Esophagus squamous epithelium (tissue), 4 donors: ENCODE measurements around the gene BRME1.

Experiments used
- POLR2A ChIP-seq, 4 donors: fragments of 450-650 bp; IDR thresholded peaks; one replicate each; pipeline ENCODE4 v1.6.1; 2017; ENCODE audit warnings: antibody characterized with exemption in 4 of 4, mild to moderate bottlenecking in 4 of 4, moderate library complexity in 3 of 4
- TF ChIP-seq, protein P1 (sequence below), 6 experiments: fragments of 450-650 bp in 4 of 6; fragments of 200-600 bp in 2 of 6; sonication (generic) in 2 of 6; IDR thresholded peaks; one replicate each; pipeline ENCODE4 v1.5.1; 2016 to 2019; ENCODE audit warnings: antibody characterized with exemption in 6 of 6, mild to moderate bottlenecking in 4 of 6, moderate library complexity in 4 of 6

DNA sequence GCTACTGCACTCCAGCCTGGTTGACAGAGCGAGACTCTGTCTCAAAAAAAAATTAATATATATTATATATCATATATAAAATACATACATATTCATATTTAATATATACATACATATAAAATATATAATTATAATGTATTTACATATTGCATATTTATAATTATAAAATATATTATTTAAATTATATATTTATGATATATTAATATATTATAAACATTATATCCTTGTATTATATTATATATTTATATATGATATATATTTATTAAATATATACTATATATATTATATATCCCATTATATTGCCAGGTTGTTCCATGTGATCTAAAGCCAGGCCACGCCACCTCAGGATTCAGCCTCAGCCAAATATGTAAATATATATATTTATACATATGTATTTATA lies 9.7 kb downstream of the BRME1 start:
- TF ChIP-seq, protein P1, sequence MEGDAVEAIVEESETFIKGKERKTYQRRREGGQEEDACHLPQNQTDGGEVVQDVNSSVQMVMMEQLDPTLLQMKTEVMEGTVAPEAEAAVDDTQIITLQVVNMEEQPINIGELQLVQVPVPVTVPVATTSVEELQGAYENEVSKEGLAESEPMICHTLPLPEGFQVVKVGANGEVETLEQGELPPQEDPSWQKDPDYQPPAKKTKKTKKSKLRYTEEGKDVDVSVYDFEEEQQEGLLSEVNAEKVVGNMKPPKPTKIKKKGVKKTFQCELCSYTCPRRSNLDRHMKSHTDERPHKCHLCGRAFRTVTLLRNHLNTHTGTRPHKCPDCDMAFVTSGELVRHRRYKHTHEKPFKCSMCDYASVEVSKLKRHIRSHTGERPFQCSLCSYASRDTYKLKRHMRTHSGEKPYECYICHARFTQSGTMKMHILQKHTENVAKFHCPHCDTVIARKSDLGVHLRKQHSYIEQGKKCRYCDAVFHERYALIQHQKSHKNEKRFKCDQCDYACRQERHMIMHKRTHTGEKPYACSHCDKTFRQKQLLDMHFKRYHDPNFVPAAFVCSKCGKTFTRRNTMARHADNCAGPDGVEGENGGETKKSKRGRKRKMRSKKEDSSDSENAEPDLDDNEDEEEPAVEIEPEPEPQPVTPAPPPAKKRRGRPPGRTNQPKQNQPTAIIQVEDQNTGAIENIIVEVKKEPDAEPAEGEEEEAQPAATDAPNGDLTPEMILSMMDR (IDR thresholded peaks at IDR 0.05), result no peak
- TF ChIP-seq POLR2A (IDR thresholded peaks at IDR 0.05), result no peak
